ENCODE results near the gene DYRK2.

DNA sequence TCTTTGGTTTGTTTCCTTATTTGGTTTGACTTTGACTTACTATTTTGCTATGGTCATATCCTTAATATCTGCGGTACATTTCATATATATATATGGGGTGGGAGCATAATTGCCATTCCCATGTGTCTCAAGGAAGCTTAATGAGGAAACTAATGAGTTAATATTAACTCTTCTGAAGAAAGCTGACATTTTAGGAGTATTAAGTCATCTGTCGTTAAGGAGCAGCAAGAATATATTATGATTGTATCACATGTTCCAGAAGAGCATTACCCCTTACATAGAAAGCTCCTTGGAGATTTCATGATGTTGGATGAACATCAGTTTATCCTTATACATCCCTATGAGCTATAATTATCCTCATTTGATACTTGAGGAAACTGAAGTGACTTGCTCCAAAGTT lies 15.6 kb downstream of the DYRK2 start:
- TF ChIP-seq, protein P1, sequence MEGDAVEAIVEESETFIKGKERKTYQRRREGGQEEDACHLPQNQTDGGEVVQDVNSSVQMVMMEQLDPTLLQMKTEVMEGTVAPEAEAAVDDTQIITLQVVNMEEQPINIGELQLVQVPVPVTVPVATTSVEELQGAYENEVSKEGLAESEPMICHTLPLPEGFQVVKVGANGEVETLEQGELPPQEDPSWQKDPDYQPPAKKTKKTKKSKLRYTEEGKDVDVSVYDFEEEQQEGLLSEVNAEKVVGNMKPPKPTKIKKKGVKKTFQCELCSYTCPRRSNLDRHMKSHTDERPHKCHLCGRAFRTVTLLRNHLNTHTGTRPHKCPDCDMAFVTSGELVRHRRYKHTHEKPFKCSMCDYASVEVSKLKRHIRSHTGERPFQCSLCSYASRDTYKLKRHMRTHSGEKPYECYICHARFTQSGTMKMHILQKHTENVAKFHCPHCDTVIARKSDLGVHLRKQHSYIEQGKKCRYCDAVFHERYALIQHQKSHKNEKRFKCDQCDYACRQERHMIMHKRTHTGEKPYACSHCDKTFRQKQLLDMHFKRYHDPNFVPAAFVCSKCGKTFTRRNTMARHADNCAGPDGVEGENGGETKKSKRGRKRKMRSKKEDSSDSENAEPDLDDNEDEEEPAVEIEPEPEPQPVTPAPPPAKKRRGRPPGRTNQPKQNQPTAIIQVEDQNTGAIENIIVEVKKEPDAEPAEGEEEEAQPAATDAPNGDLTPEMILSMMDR (IDR thresholded peaks at IDR 0.05) = no peak
- TF ChIP-seq POLR2A (IDR thresholded peaks at IDR 0.05) = no peak
